GM23248 (cell line): Measurements from ENCODE around the gene ABCC12. TPM values are rescaled to one million over a fixed set of nuclear protein-coding genes. Genes with fewer than 3 reads are reported as not detected.

Source experiments
- DNase-seq: peaks from one replicate; pipeline ENCODE4 v3.0.0-alpha.2; 2015
- H2AFZ ChIP-seq: fragments of 200-600 bp; sonication (generic); 2 replicates; pipeline ENCODE4 v1.6.1; 2016; ENCODE audit warnings: antibody characterized with exemption
- H3F3A ChIP-seq: fragments of 200-600 bp; sonication (generic); 2 replicates; pipeline ENCODE4 v1.6.1; 2016; ENCODE audit warnings: mild to moderate bottlenecking, antibody characterized with exemption, mixed run types; ENCODE audit not compliant: insufficient read depth
- H3K27ac ChIP-seq: fragments of 200-600 bp; sonication (generic); 2 replicates; pipeline ENCODE4 v1.5.1; 2016; ENCODE audit warnings: mild to moderate bottlenecking
- H3K27me3 ChIP-seq: fragments of 200-600 bp; sonication (generic); replicated peaks from 2 replicates; pipeline ENCODE4 v1.6.1; 2016; ENCODE audit warnings: mild to moderate bottlenecking; ENCODE audit not compliant: insufficient read depth
- H3K36me3 ChIP-seq: fragments of 200-600 bp; sonication (generic); 2 replicates; pipeline ENCODE4 v1.6.1; 2016; ENCODE audit warnings: low read depth, mild to moderate bottlenecking
- H3K4me1 ChIP-seq: fragments of 200-600 bp; sonication (generic); 2 replicates; pipeline ENCODE4 v1.6.1; 2016; ENCODE audit warnings: mild to moderate bottlenecking; ENCODE audit not compliant: insufficient read depth
- H3K4me2 ChIP-seq: fragments of 200-600 bp; sonication (generic); one replicate; pipeline ENCODE4 v1.6.1; 2016; ENCODE audit warnings: mild to moderate bottlenecking; ENCODE audit not compliant: unreplicated experiment
- H3K4me3 ChIP-seq: fragments of 200-600 bp; sonication (generic); 2 replicates; pipeline ENCODE4 v1.5.1; 2016; ENCODE audit warnings: mild to moderate bottlenecking
- H3K79me2 ChIP-seq: fragments of 200-600 bp; sonication (generic); 2 replicates; pipeline ENCODE4 v1.6.1; 2016; ENCODE audit warnings: mild to moderate bottlenecking; ENCODE audit not compliant: insufficient read depth
- H3K9ac ChIP-seq: fragments of 200-600 bp; sonication (generic); 2 replicates; pipeline ENCODE4 v1.6.1; 2016; ENCODE audit warnings: mild to moderate bottlenecking
- H3K9me2 ChIP-seq: fragments of 200-600 bp; sonication (generic); 2 replicates; pipeline ENCODE4 v1.6.1; 2016; ENCODE audit warnings: mixed run types, mild to moderate bottlenecking, moderate library complexity; ENCODE audit not compliant: insufficient read depth
- H3K9me3 ChIP-seq: fragments of 200-600 bp; sonication (generic); one replicate; pipeline ENCODE4 v1.6.1; 2017; ENCODE audit warnings: low read depth
- H4K20me1 ChIP-seq: fragments of 200-600 bp; sonication (generic); 2 replicates; pipeline ENCODE4 v1.6.0; 2016; ENCODE audit not compliant: insufficient read depth
- EZH2 ChIP-seq: fragments of 200-600 bp; sonication (generic); IDR thresholded peaks from 2 replicates; pipeline ENCODE4 v1.6.1; 2018; ENCODE audit warnings: antibody characterized with exemption, mild to moderate bottlenecking; ENCODE audit not compliant: insufficient read depth, poor library complexity, severe bottlenecking
- EZH2phosphoT487 ChIP-seq: fragments of 200-600 bp; sonication (generic); IDR thresholded peaks from 2 replicates; pipeline ENCODE4 v1.6.1; 2018; ENCODE audit warnings: antibody characterized with exemption, moderate library complexity, mild to moderate bottlenecking, low read depth; ENCODE audit not compliant: insufficient read depth
- WGBS, 2 experiments: methylation state at CpG; one replicate each; pipeline ENCODE4 v1.1.6; 2015 to 2017; ENCODE audit warnings: low lambda C conversion rate in 2 of 2, low coverage in 1 of 2; ENCODE audit errors: missing lambda C conversion rate in 2 of 2; 5-methylcytosine and 5-hydroxymethylcytosine counted together
- in situ Hi-C: fragments of 300-500 bp; cut with MboI; formaldehyde crosslinking; loops from 2 replicates; pipeline ENCODE4 v1.15.0; 2020
- polyA plus RNA-seq: library from polyadenylated mRNA; unstranded; fragments of >200 nt; fragmentation: Nextera tagmentation; extraction: Ambion mirVana; gene quantifications from 2 replicates; pipeline ENCODE4 v1.2.1, GENCODE V29; 2016
- total RNA-seq: library from RNA; depleted of rRNA; stranded (reverse); fragments of >200 nt; shearing (Covaris generic); gene quantifications from 2 replicates; pipeline ENCODE4 v1.2.3, GENCODE V29; 2014

ABCC12 gene
- total and polyA plus RNA-seq, 2 experiments from 2014 or later: not detected

DNA sequence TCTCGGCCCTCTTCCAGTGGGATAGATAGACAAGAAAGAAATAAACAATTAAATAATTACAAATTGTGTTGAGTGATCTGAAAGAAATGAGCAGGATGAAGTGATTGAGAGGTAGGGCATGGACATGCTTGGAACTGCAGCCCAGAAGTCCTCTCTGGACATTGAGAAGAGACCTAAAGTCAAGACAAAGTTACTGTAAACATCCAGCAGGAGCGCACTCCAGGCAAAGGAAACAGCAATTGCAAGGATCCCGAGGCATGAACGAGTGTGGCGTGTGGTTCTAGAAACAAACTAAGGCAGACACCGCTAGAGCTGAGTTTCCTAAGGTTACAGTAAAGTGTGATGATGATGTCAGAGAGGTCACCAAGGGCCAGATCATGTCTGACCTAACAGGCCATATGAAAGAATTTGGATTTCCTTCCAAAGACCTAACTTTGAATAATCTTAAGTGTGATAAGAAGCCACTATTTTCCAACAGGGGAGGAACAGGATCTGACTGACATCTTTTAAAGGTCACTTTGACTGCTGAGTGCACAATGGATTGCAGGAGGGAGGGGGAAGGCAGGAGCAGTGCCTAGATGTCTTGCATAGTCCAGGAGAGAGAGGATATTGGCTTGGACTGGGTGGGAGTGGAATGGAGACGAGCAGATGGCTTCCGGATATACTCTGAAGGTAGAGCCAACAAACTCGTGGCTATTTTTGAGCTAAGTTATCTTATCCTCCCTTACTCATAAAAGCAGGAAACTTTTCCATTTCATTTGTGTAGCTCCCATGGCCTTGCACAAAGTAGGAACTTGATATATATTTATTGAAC is 19.0 kb downstream of the ABCC12 start:
- Histone ChIP-seq H3K4me2 (no peak overlapping the region), H3K9me2 (no peaks in the 10 kb centered on the region), H3K4me1 (no peaks in the 10 kb centered on the region), H2AFZ (no peak overlapping the region), H3K9ac (no peak overlapping the region), H3K79me2 (no peaks in the 10 kb centered on the region), H3F3A (no peaks in the 10 kb centered on the region), H3K27ac (no peak overlapping the region), H3K27me3 (no peaks in the 10 kb centered on the region), H3K9me3 (no peaks in the 10 kb centered on the region), H4K20me1 (no peaks in the 10 kb centered on the region), H3K4me3 (no peak overlapping the region), H3K36me3 (no peaks in the 10 kb centered on the region)
- DNase-seq: no peak
- no peak for TF ChIP-seq EZH2phosphoT487
- TF ChIP-seq EZH2: no peak
- in situ Hi-C loops: no loop called here
- 61 to 66% methylated on average over 9 of the region's 9 CpGs for WGBS, 2 experiments

DNA sequence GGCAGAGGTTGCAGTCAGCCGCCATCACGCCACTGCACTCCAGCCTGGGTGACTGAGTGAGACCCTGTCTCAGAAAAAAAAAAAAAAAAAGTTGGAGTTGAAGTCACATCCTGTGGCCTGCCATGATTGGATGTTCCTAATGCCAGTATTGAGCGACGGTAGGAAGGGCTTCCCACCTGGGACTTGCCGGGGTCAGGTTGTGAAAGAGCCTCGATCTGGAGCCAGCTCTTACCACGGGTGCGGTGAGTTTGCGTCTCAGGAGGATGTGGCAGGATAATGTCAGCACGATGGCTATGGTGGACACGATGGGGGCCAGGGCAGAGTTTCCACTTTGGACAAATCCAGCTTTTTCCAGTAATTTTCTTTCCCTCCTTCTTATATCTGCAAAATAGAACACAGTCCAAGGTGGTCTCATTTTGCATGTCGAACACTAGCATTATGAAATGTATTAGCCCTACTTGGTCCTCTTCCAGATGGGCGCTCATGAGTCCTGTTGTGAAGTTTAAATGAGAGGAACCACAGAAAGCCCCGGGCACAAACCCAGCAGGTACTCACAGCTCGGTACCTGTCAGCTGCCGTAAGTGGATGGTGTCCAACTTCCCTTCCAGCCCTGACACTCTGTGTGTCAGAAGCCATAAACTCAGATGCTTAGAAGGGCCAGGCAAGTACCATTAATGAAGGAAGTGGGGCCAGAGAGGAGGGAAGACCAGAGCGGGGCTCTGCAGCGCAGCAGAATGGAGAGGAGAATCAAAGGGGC is 22.2 kb downstream of the ABCC12 start:
- peaks cover 3% of the 10 kb centered on the region; the same call in 1 of the 2 replicates for H3K4me1 ChIP-seq
- H3K4me2 ChIP-seq: no peak overlapping the region
- H4K20me1 ChIP-seq: no peaks in the 10 kb centered on the region
- H3K79me2 ChIP-seq: no peaks in the 10 kb centered on the region
- TF ChIP-seq EZH2 (no peak), EZH2phosphoT487 (no peak)
- no peaks in the 10 kb centered on the region for H3K27me3 ChIP-seq
- DNase-seq: no peak
- no peaks in the 10 kb centered on the region for H3K36me3 ChIP-seq
- no peak overlapping the region for H2AFZ ChIP-seq
- H3K4me3 ChIP-seq: no peak overlapping the region
- no peaks in the 10 kb centered on the region for H3K9me3 ChIP-seq
- no peak overlapping the region for H3K27ac ChIP-seq
- H3K9me2 ChIP-seq: no peaks in the 10 kb centered on the region
- 83 to 84% methylated on average over 17 to 18 of the region's 18 CpGs for WGBS, 2 experiments
- H3K9ac ChIP-seq: no peak overlapping the region
- in situ Hi-C loops: no loop called here
- 0 out of 2 replicates have a peak, but pooled peaks cover 1% of the 10 kb centered on the region for H3F3A ChIP-seq

DNA sequence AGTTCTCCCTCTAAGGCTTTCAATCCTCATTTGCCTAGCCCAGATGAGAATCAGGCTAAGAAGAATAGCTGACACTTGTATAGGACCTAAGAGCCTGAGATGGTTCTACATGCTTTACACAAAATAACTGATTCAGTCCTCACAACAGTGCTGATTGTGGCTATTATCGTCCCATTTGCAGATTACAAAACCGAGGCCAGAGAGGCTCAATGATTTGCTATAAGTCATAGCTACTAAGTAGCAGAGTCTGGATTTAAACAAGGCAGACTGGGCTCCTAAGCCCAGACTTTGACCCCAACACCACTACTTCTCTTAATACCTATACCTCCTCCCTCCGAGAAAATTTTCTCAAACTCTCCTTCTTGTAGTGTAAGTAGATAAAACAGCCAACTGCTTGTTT is 23.1 kb downstream of the ABCC12 start:
- Histone ChIP-seq H2AFZ (no peak overlapping the region), H3K9me2 (no peaks in the 10 kb centered on the region), H3K4me3 (no peak overlapping the region), H4K20me1 (no peaks in the 10 kb centered on the region), H3K9ac (no peak overlapping the region), H3K27me3 (no peaks in the 10 kb centered on the region), H3K36me3 (no peaks in the 10 kb centered on the region), H3K4me1 (peaks cover 13% of the 10 kb centered on the region), H3K79me2 (no peaks in the 10 kb centered on the region), H3F3A (peaks cover 10% of the 10 kb centered on the region), H3K9me3 (no peaks in the 10 kb centered on the region), H3K4me2 (no peak overlapping the region), H3K27ac (no peak overlapping the region)
- WGBS, 2 experiments: 77 to 78% methylated on average over 3 of the region's 3 CpGs
- DNase-seq: no peak
- in situ Hi-C loops: no loop called here
- TF ChIP-seq EZH2phosphoT487 (no peak), EZH2 (no peak)

DNA sequence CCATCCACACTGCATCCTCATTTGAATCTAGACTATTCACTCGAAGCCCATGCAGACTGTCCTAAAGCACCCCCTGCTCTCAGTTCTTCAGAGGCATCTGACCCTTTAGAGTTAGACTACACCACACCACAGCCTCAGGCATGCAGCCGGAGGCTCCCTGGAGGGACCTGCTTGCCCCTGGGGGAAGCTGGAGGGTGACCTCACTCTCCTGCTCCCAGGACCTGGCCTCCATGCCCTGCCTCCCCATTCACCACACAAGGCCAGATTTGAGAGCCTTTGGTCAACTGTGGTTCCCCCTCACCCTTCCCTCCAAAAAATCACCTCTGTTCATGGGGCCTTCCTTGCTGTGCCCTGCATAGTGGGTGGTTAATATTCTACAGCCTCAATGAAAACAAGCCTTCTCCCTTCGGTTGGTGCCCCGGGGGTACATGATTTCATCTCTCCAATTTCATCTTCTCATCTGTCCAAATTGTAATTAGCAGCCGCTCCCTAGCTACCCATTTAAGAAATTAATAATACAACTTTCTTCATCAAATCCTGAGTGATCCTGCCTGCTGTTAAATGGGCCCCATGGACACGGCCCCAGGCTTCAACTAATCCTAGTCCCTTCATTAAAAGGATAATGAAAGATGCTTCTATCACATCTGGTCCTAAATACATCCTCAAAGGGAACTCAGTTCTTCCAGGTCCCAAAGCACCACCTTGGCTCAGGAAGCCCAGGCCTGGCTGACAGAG is 24.4 kb downstream of the ABCC12 start:
- peaks cover 24% of the 10 kb centered on the region for H3K4me1 ChIP-seq
- no peak overlapping the region for H2AFZ ChIP-seq
- H3K9ac ChIP-seq: no peak overlapping the region
- peaks cover 20% of the 10 kb centered on the region for H3F3A ChIP-seq
- TF ChIP-seq EZH2phosphoT487: no peak
- TF ChIP-seq EZH2: no peak
- no peaks in the 10 kb centered on the region for H3K9me3 ChIP-seq
- no peaks in the 10 kb centered on the region for H4K20me1 ChIP-seq
- no peaks in the 10 kb centered on the region for H3K9me2 ChIP-seq
- 70 to 83% methylated on average over 6 of the region's 6 CpGs for WGBS, 2 experiments
- DNase-seq: no peak
- H3K27me3 ChIP-seq: no peaks in the 10 kb centered on the region
- no peaks in the 10 kb centered on the region for H3K79me2 ChIP-seq
- H3K4me2 ChIP-seq: no peak overlapping the region
- H3K27ac ChIP-seq: no peak overlapping the region
- in situ Hi-C loops: no loop called here
- no peak overlapping the region for H3K4me3 ChIP-seq
- H3K36me3 ChIP-seq: no peaks in the 10 kb centered on the region
